ENCODE data around the gene TMEM165. TPM values are rescaled to one million over a fixed set of nuclear protein-coding genes. Genes with fewer than 3 reads are reported as not detected.
"Not testable (repeated sequence)": the region's sequence is repeated elsewhere in the genome, so short reads cannot be mapped to it uniquely, and the experiment has no call there.

Gene TMEM165
- 107 and 165 TPM in 2 replicates for total RNA-seq (2014; rRNA removed; shearing (Covaris generic))

GRCh38 chr4:55395529-55396307 is at the start of gene TMEM165:
Gene TMEM165 (plus strand): TSS chr4:55395957. CDS start chr4:55396190, 233 bp downstream.
- DNase-seq (ENCODE audit: low read depth): peak; percentile 89

GRCh38 chr4:55345980-55346850 is 49.5 kb upstream of the TMEM165 start, which contains the start of gene SRD5A3:
Gene SRD5A3 (plus strand): TSS chr4:55346242. CDS start chr4:55346337, 95 bp downstream.
- DNase-seq (ENCODE audit: low read depth): peak; percentile 76

- no peak for DNase-seq (ENCODE audit: low read depth)
These were observed 48.9 kb upstream of the TMEM165 start for GRCh38 chr4:55346851-55347255.

GRCh38 chr4:55347610-55348228 is 48.0 kb upstream of the TMEM165 start:
- no peak for DNase-seq (ENCODE audit: low read depth)

- no peak for DNase-seq (ENCODE audit: low read depth)
These were observed 47.3 kb upstream of the TMEM165 start for GRCh38 chr4:55348466-55348865.

- DNase-seq (ENCODE audit: low read depth): peak; percentile 58
These were observed 44.9 kb upstream of the TMEM165 start for GRCh38 chr4:55350870-55351269.

- DNase-seq (ENCODE audit: low read depth): no peak
These were observed 43.9 kb upstream of the TMEM165 start for GRCh38 chr4:55351824-55352223.

GRCh38 chr4:55352726-55353125 is 43.0 kb upstream of the TMEM165 start:
- no peak for DNase-seq (ENCODE audit: low read depth)

GRCh38 chr4:55353228-55353747 is 42.5 kb upstream of the TMEM165 start:
- DNase-seq (ENCODE audit: low read depth): not testable (repeated sequence)

GRCh38 chr4:55354648-55355047 is 41.1 kb upstream of the TMEM165 start:
- DNase-seq (ENCODE audit: low read depth): no peak

- DNase-seq (ENCODE audit: low read depth): no peak
These were observed 40.2 kb upstream of the TMEM165 start for GRCh38 chr4:55355555-55355954.

GRCh38 chr4:55356991-55357461 is 38.7 kb upstream of the TMEM165 start:
- DNase-seq (ENCODE audit: low read depth): no peak

- no peak for DNase-seq (ENCODE audit: low read depth)
These were observed 37.5 kb upstream of the TMEM165 start for GRCh38 chr4:55358246-55358645.

GRCh38 chr4:55358668-55359067 is 37.1 kb upstream of the TMEM165 start:
- DNase-seq (ENCODE audit: low read depth): peak; percentile 36

GRCh38 chr4:55359397-55359916 is 36.3 kb upstream of the TMEM165 start:
- peak; percentile 9 for DNase-seq (ENCODE audit: low read depth)

- peak; percentile 10 for DNase-seq (ENCODE audit: low read depth)
These were observed 32.8 kb upstream of the TMEM165 start for GRCh38 chr4:55362938-55363337.

- no peak for DNase-seq (ENCODE audit: low read depth)
These were observed 31.9 kb upstream of the TMEM165 start for GRCh38 chr4:55363691-55364351.

- DNase-seq (ENCODE audit: low read depth): no peak
These were observed 30.9 kb upstream of the TMEM165 start for GRCh38 chr4:55364691-55365344.

- DNase-seq (ENCODE audit: low read depth): no peak
These were observed 30.4 kb upstream of the TMEM165 start for GRCh38 chr4:55365345-55365728.

GRCh38 chr4:55366621-55367020 is 29.1 kb upstream of the TMEM165 start:
- no peak for DNase-seq (ENCODE audit: low read depth)
